KMS-11 (cell line): ENCODE measurements around the gene LDB3.
A peak's percentile ranks its signal among the peaks of the same experiment; 100 is the strongest.

Source experiments
- H2AFZ ChIP-seq: fragments of 200-600 bp; sonication (generic); 2 replicates; pipeline ENCODE4 v1.6.1; 2016; ENCODE audit warnings: antibody characterized with exemption, mixed run types, low read depth
- H3K27ac ChIP-seq: fragments of 200-600 bp; sonication (generic); 2 replicates; pipeline ENCODE4 v1.6.1; 2016; ENCODE audit warnings: mild to moderate bottlenecking, mixed run types
- H3K27me3 ChIP-seq: fragments of 200-600 bp; sonication (generic); 2 replicates; pipeline ENCODE4 v1.6.1; 2017; ENCODE audit warnings: mild to moderate bottlenecking, low read depth, mixed run types, moderate library complexity; ENCODE audit not compliant: insufficient read depth
- H3K36me3 ChIP-seq: fragments of 200-600 bp; sonication (generic); 2 replicates; pipeline ENCODE4 v1.6.1; 2017; ENCODE audit warnings: mild to moderate bottlenecking, mixed run types; ENCODE audit not compliant: insufficient read depth
- H3K4me1 ChIP-seq: fragments of 200-600 bp; sonication (generic); 2 replicates; pipeline ENCODE4 v1.6.1; 2016; ENCODE audit warnings: mild to moderate bottlenecking, low read depth, mixed run types; ENCODE audit not compliant: poor library complexity, severe bottlenecking
- H3K4me2 ChIP-seq: fragments of 200-600 bp; sonication (generic); 2 replicates; pipeline ENCODE4 v1.7.0; 2016; ENCODE audit warnings: mild to moderate bottlenecking, mixed run types
- H3K4me3 ChIP-seq: fragments of 200-600 bp; sonication (generic); IDR thresholded peaks from 2 replicates; pipeline ENCODE4 v1.6.1; 2017; ENCODE audit warnings: low read depth, low read length, mixed read lengths; ENCODE audit not compliant: insufficient read depth
- H3K79me2 ChIP-seq: fragments of 200-600 bp; sonication (generic); 2 replicates; pipeline ENCODE4 v1.6.1; 2016; ENCODE audit warnings: low read depth, mixed run types; ENCODE audit not compliant: insufficient read depth
- H3K9ac ChIP-seq: fragments of 200-600 bp; sonication (generic); 2 replicates; pipeline ENCODE4 v1.6.1; 2016; ENCODE audit warnings: mild to moderate bottlenecking, mixed run types
- H4K20me1 ChIP-seq: fragments of 200-600 bp; sonication (generic); 2 replicates; pipeline ENCODE4 v1.6.1; 2016; ENCODE audit warnings: mild to moderate bottlenecking, mixed run types; ENCODE audit not compliant: insufficient read depth
- CTCF ChIP-seq: fragments of 200-600 bp; sonication (generic); conservative IDR thresholded peaks from 2 replicates; pipeline ENCODE4 v1.6.1; 2017; ENCODE audit warnings: low read depth, mild to moderate bottlenecking, antibody characterized with exemption, low read length, moderate library complexity, mixed read lengths

LDB3 gene

DNA sequence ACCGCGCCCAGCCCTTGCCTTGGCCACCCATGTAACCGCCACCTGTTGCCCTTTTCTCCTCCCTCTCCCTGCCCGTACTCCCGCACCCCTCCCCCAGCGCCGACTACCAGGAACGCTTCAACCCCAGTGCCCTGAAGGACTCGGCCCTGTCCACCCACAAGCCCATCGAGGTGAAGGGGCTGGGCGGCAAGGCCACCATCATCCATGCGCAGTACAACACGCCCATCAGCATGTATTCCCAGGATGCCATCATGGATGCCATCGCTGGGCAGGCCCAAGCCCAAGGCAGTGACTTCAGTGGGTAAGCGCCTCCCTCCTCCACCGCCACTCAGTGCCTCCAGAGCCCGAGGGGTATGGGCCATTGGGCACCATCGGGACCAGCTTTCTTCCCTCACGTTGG lies 18.7 kb downstream of the LDB3 start:
- Histone ChIP-seq H2AFZ (no peak overlapping the region), H3K4me3 (no peak overlapping the region), H3K27me3 (no peaks in the 10 kb centered on the region)

GRCh38 chr10:86687750-86688149 lies 19.4 kb downstream of the LDB3 start:
- Histone ChIP-seq H2AFZ (no peak overlapping the region), H3K9ac (no peak overlapping the region), H3K4me3 (no peak overlapping the region), H3K79me2 (no peaks in the 10 kb centered on the region), H4K20me1 (no peaks in the 10 kb centered on the region), H3K27me3 (no peaks in the 10 kb centered on the region), H3K4me1 (no peaks in the 10 kb centered on the region), H3K27ac (no peak overlapping the region), H3K4me2 (no peak overlapping the region), H3K36me3 (no peaks in the 10 kb centered on the region)
- no peak for TF ChIP-seq CTCF

More for the DNA sequence above, 18.7 kb downstream of the LDB3 start:
- no peaks in the 10 kb centered on the region for H3K4me1 ChIP-seq
- H4K20me1 ChIP-seq: no peaks in the 10 kb centered on the region
- H3K27ac ChIP-seq: no peak overlapping the region
- TF ChIP-seq CTCF: no peak
- no peaks in the 10 kb centered on the region for H3K79me2 ChIP-seq
- H3K36me3 ChIP-seq: no peaks in the 10 kb centered on the region
- H3K9ac ChIP-seq: no peak overlapping the region
- no peak overlapping the region for H3K4me2 ChIP-seq

GRCh38 chr10:86688398-86688921 lies 20.1 kb downstream of the LDB3 start:
- no peaks in the 10 kb centered on the region for H3K27me3 ChIP-seq

GRCh38 chr10:86689146-86689545 lies 20.8 kb downstream of the LDB3 start:
- Histone ChIP-seq H3K27me3 (no peaks in the 10 kb centered on the region), H3K4me3 (no peak overlapping the region), H3K4me1 (no peaks in the 10 kb centered on the region), H3K79me2 (no peaks in the 10 kb centered on the region), H4K20me1 (no peaks in the 10 kb centered on the region), H3K36me3 (no peaks in the 10 kb centered on the region), H3K27ac (no peak overlapping the region), H2AFZ (no peak overlapping the region), H3K4me2 (no peak overlapping the region), H3K9ac (no peak overlapping the region)
- no peak for TF ChIP-seq CTCF

More at GRCh38 chr10:86688398-86688921, 20.1 kb downstream of the LDB3 start:
- Histone ChIP-seq H2AFZ (no peak overlapping the region), H4K20me1 (no peaks in the 10 kb centered on the region), H3K9ac (no peak overlapping the region), H3K4me3 (no peak overlapping the region), H3K79me2 (no peaks in the 10 kb centered on the region), H3K27ac (no peak overlapping the region), H3K4me2 (no peak overlapping the region), H3K36me3 (no peaks in the 10 kb centered on the region), H3K4me1 (no peaks in the 10 kb centered on the region)
- peak; percentile 84 for TF ChIP-seq CTCF
